ENCODE data around the gene MRGPRF. TPM values are rescaled to one million over a fixed set of nuclear protein-coding genes. Genes with fewer than 3 reads are reported as not detected.

MRGPRF gene
- total and polyA plus RNA-seq, 3 donors from 2014 or later: 10.0 to 21.1 (median 12.2) TPM

GRCh38 chr11:68999093-68999747 lies 13.8 kb downstream of the MRGPRF start:
- intact Hi-C loops (cut with DNase I; ENCODE audit: low total_unique reads): no loop called here
- peaks cover 14% of the 10 kb centered on the region for H3K4me1 ChIP-seq
- peak; percentile 10 for DNase-seq
- no peak overlapping the region for H3K4me3 ChIP-seq
- H3K27me3 ChIP-seq: no peaks in the 10 kb centered on the region
- peak overlapping the region in 1 of 2 donors; percentile 19 for H3K27ac ChIP-seq
- TF ChIP-seq POLR2A (IDR thresholded peaks at IDR 0.05): no peak
- TF ChIP-seq, protein P1, sequence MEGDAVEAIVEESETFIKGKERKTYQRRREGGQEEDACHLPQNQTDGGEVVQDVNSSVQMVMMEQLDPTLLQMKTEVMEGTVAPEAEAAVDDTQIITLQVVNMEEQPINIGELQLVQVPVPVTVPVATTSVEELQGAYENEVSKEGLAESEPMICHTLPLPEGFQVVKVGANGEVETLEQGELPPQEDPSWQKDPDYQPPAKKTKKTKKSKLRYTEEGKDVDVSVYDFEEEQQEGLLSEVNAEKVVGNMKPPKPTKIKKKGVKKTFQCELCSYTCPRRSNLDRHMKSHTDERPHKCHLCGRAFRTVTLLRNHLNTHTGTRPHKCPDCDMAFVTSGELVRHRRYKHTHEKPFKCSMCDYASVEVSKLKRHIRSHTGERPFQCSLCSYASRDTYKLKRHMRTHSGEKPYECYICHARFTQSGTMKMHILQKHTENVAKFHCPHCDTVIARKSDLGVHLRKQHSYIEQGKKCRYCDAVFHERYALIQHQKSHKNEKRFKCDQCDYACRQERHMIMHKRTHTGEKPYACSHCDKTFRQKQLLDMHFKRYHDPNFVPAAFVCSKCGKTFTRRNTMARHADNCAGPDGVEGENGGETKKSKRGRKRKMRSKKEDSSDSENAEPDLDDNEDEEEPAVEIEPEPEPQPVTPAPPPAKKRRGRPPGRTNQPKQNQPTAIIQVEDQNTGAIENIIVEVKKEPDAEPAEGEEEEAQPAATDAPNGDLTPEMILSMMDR (IDR thresholded peaks at IDR 0.05): no peak
- H3K36me3 ChIP-seq (ENCODE audit: low read depth, missing control alignments): no peaks in the 10 kb centered on the region
- 90 to 96% methylated on average over 6 to 8 of the region's 8 CpGs for WGBS, 2 donors
- no peaks in the 10 kb centered on the region for H3K9me3 ChIP-seq

- Histone ChIP-seq H3K36me3 (ENCODE audit: low read depth, missing control alignments) (no peaks in the 10 kb centered on the region), H3K27ac (no peak overlapping the region), H3K4me1 (peaks cover 14% of the 10 kb centered on the region), H3K9me3 (no peaks in the 10 kb centered on the region), H3K27me3 (no peaks in the 10 kb centered on the region), H3K4me3 (no peak overlapping the region)
- DNase-seq: peak; percentile 16
- 46 to 67% methylated on average over 10 to 13 of the region's 13 CpGs for WGBS, 2 donors
- TF ChIP-seq POLR2A (IDR thresholded peaks at IDR 0.05): no peak
- TF ChIP-seq, protein P1 (IDR thresholded peaks at IDR 0.05): no peak
- intact Hi-C loops (cut with DNase I; ENCODE audit: low total_unique reads): no loop called here
These were observed 14.6 kb downstream of the MRGPRF start for GRCh38 chr11:68998390-68998911.

GRCh38 chr11:68997995-68998348 lies 15.1 kb downstream of the MRGPRF start:
- H3K27me3 ChIP-seq: no peaks in the 10 kb centered on the region
- TF ChIP-seq POLR2A (IDR thresholded peaks at IDR 0.05): no peak
- TF ChIP-seq, protein P1 (IDR thresholded peaks at IDR 0.05): no peak
- H3K9me3 ChIP-seq: no peaks in the 10 kb centered on the region
- H3K27ac ChIP-seq: no peak overlapping the region
- H3K4me1 ChIP-seq: peaks cover 14% of the 10 kb centered on the region
- intact Hi-C loops (cut with DNase I; ENCODE audit: low total_unique reads): no loop called here
- H3K36me3 ChIP-seq (ENCODE audit: low read depth, missing control alignments): no peaks in the 10 kb centered on the region
- DNase-seq: no peak
- H3K4me3 ChIP-seq: no peak overlapping the region

- Histone ChIP-seq H3K4me1 (peaks cover 12% of the 10 kb centered on the region), H3K36me3 (ENCODE audit: low read depth, missing control alignments) (no peaks in the 10 kb centered on the region), H3K27me3 (no peaks in the 10 kb centered on the region), H3K9me3 (no peaks in the 10 kb centered on the region), H3K27ac (no peak overlapping the region), H3K4me3 (no peak overlapping the region)
- intact Hi-C loops (cut with DNase I; ENCODE audit: low total_unique reads): no loop called here
- TF ChIP-seq, protein P1 (IDR thresholded peaks at IDR 0.05): no peak
- TF ChIP-seq POLR2A (IDR thresholded peaks at IDR 0.05): no peak
- WGBS, 2 donors: 86 to 91% methylated on average over 17 to 19 of the region's 19 CpGs
- no peak for DNase-seq
These were observed 15.7 kb downstream of the MRGPRF start for GRCh38 chr11:68997124-68997994.
